A549 (cell line): ENCODE data around the gene WTIP.
"Not testable (repeated sequence)": the region's sequence is repeated elsewhere in the genome, so short reads cannot be mapped to it uniquely, and the experiment has no call there.

Experiments
- BHLHE40 ChIP-seq: IDR thresholded peaks from 2 replicates; pipeline ENCODE4 v1.6.1; 2012; ENCODE audit warnings: low read depth, low read length, inconsistent platforms
- FOSL2 ChIP-seq, 2 experiments: fragments of 450-650 bp in 1 of 2; fragments of >200 bp in 1 of 2; sonication (Bioruptor Twin) in 1 of 2; formaldehyde crosslinking; IDR thresholded peaks; 2 replicates each; pipeline versions ENCODE4 v1.5.0 to v1.6.1; 2016 to 2020; ENCODE audit warnings: mild to moderate bottlenecking in 1 of 2, moderate library complexity in 1 of 2
- HOXB5 ChIP-seq: fragments of 250-450 bp; sonication (Bioruptor Pico); IDR thresholded peaks from 2 replicates; pipeline ENCODE4 v1.5.0; 2020; ENCODE audit warnings: mild to moderate bottlenecking, moderate library complexity
- JUNB ChIP-seq: fragments of >200 bp; sonication (Bioruptor Twin); formaldehyde crosslinking; IDR thresholded peaks from 2 replicates; pipeline ENCODE4 v1.6.1; 2016
- MYC ChIP-seq: IDR thresholded peaks from 2 replicates; pipeline ENCODE4 v1.6.1; 2012; ENCODE audit warnings: mild to moderate bottlenecking, inconsistent platforms, low read length, improper control_type of control experiment, borderline replicate concordance
- POLR2A ChIP-seq: IDR thresholded peaks from 2 replicates; pipeline ENCODE4 v1.6.1; 2012; ENCODE audit warnings: mild to moderate bottlenecking, low read length
- SMC3 ChIP-seq: fragments of >200 bp; sonication (Bioruptor Twin); formaldehyde crosslinking; IDR thresholded peaks from 3 replicates; pipeline ENCODE4 v1.6.1; 2018; ENCODE audit warnings: inconsistent platforms
- ZSCAN20 ChIP-seq: fragments of 250-450 bp; sonication (Bioruptor Pico); IDR thresholded peaks from 2 replicates; pipeline ENCODE4 v1.8.0; 2022; ENCODE audit warnings: mild to moderate bottlenecking, moderate library complexity
- TF ChIP-seq, protein P1 (sequence below): fragments of >200 bp; sonication (Bioruptor Twin); formaldehyde crosslinking; IDR thresholded peaks from 3 replicates; pipeline ENCODE4 v1.5.1; 2016
- TF ChIP-seq, protein P2 (sequence below): fragments of 450-650 bp; IDR thresholded peaks from 2 replicates; pipeline ENCODE4 v1.6.1; 2014; ENCODE audit warnings: antibody characterized with exemption

DNA sequence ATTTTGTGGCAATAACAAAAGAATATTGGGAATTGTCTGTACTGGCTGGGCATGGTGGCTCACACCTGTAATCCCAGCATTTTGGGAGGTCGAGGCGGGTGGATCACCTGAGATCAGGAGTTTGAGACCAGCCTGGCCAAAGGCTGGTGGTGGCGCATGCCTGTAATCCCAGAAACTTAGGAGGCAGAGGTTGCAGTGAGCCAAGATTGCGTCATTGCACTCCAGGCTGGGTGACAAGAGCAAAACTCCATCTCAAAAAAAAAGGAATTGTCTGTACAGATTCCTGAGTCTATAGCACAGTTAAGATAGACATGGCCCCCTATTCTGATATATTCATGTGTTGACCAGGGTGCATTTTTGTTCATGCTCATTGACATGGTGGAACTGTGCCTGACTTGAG, 16.8 kb upstream of the WTIP start:
- TF ChIP-seq JUNB; ZSCAN20 (CRISPR knock-in tag); MYC; POLR2A; BHLHE40; SMC3; HOXB5; FOSL2 (IDR thresholded peaks at IDR 0.05); FOSL2 (CRISPR knock-in tag; IDR thresholded peaks at IDR 0.05): not testable (repeated sequence)
- TF ChIP-seq, protein P1, sequence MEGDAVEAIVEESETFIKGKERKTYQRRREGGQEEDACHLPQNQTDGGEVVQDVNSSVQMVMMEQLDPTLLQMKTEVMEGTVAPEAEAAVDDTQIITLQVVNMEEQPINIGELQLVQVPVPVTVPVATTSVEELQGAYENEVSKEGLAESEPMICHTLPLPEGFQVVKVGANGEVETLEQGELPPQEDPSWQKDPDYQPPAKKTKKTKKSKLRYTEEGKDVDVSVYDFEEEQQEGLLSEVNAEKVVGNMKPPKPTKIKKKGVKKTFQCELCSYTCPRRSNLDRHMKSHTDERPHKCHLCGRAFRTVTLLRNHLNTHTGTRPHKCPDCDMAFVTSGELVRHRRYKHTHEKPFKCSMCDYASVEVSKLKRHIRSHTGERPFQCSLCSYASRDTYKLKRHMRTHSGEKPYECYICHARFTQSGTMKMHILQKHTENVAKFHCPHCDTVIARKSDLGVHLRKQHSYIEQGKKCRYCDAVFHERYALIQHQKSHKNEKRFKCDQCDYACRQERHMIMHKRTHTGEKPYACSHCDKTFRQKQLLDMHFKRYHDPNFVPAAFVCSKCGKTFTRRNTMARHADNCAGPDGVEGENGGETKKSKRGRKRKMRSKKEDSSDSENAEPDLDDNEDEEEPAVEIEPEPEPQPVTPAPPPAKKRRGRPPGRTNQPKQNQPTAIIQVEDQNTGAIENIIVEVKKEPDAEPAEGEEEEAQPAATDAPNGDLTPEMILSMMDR, result not testable (repeated sequence)
- TF ChIP-seq, protein P2, sequence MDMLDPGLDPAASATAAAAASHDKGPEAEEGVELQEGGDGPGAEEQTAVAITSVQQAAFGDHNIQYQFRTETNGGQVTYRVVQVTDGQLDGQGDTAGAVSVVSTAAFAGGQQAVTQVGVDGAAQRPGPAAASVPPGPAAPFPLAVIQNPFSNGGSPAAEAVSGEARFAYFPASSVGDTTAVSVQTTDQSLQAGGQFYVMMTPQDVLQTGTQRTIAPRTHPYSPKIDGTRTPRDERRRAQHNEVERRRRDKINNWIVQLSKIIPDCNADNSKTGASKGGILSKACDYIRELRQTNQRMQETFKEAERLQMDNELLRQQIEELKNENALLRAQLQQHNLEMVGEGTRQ, result not testable (repeated sequence)
